ENCODE results near the gene ZNF618.

Gene ZNF618

GRCh38 chr9:114021578-114021977, 145.5 kb downstream of the ZNF618 start:
- DNase-seq (ENCODE audit: low read depth in 2 of 2) = no peak

GRCh38 chr9:114023961-114024360, 147.9 kb downstream of the ZNF618 start:
- no peak for DNase-seq (ENCODE audit: low read depth in 2 of 2)

GRCh38 chr9:114025196-114025753, 149.2 kb downstream of the ZNF618 start:
- no peak for DNase-seq (ENCODE audit: low read depth in 2 of 2)

- no peak for DNase-seq (ENCODE audit: low read depth in 2 of 2)
Observed at GRCh38 chr9:114025760-114026159, 149.7 kb downstream of the ZNF618 start.

- DNase-seq (ENCODE audit: low read depth in 2 of 2) = no peak
Observed at GRCh38 chr9:114026335-114026734, 150.2 kb downstream of the ZNF618 start.

DNA sequence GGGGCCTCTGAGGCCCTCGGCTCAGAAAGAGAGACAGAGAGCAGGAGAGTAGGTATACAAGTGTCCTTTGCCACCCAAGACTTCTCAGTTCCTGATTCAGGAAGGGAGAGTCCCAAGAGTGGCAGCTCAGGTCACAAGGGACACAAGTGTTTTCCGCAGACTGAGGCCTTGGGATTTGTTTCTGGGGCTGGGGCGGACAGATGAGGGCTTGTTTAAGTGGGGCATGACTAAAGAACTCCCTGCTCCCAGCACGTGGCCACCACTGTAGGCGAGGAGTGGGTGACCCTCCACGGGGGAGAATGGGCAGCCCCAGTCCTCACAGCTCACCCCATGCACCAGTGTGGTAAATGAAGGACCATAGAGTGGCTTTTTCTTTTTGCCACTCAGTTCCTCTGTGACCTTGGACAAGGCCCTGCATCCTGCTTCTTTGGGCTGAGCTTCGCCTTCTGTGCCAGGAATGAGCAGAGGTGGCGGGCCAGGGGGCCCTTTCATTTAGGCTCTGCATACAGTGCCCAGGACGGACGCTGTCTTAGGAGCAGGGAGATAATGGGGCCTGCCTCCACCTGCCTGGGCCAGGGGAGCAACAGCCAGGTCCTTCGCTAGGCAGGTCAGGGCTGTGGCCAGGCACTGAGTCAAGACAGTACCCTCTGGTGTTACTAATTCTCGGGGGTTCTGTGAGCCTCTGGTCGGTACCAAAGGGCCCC, 151.2 kb downstream of the ZNF618 start:
- no peak for DNase-seq (ENCODE audit: low read depth in 2 of 2)

DNA sequence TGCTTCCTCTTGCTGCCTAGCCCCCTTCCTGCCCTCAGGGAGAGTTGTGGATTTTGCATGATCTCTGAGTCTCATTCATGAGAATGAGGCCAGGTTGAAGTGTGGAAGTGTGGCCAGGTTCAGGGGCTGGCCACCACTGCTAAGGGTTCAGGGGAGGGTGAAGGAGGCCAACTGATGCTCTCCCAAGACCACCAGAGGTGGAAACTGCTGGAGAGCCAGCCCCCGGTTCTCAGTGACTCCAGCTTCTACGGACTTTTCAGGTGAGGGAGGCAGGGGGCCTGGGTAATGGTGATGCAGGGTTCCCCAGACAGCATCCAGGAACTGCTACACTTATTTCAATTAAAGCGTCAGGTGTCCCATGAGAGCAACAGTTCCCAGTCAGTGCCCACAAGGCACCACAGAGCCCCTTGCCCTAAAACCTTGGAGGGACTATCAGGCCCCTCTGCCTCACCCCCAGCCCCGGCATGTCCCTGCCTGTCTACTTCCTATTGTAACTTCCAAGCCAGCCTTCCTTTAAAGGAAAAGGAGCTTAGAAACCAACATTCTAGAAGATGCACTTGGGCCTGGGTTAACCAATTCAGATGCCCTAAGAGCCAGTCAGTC, 151.9 kb downstream of the ZNF618 start:
- DNase-seq (ENCODE audit: low read depth in 2 of 2) = no peak

GRCh38 chr9:114028646-114029045, 152.5 kb downstream of the ZNF618 start:
- DNase-seq (ENCODE audit: low read depth in 2 of 2) = no peak

GRCh38 chr9:114029311-114030170, 153.4 kb downstream of the ZNF618 start:
- no peak for DNase-seq (ENCODE audit: low read depth in 2 of 2)

- no peak for DNase-seq (ENCODE audit: low read depth in 2 of 2)
Observed at GRCh38 chr9:114030364-114030763, 154.3 kb downstream of the ZNF618 start.

- DNase-seq (ENCODE audit: low read depth in 2 of 2) = no peak
Observed at GRCh38 chr9:114031037-114031630, 155.0 kb downstream of the ZNF618 start.

DNA sequence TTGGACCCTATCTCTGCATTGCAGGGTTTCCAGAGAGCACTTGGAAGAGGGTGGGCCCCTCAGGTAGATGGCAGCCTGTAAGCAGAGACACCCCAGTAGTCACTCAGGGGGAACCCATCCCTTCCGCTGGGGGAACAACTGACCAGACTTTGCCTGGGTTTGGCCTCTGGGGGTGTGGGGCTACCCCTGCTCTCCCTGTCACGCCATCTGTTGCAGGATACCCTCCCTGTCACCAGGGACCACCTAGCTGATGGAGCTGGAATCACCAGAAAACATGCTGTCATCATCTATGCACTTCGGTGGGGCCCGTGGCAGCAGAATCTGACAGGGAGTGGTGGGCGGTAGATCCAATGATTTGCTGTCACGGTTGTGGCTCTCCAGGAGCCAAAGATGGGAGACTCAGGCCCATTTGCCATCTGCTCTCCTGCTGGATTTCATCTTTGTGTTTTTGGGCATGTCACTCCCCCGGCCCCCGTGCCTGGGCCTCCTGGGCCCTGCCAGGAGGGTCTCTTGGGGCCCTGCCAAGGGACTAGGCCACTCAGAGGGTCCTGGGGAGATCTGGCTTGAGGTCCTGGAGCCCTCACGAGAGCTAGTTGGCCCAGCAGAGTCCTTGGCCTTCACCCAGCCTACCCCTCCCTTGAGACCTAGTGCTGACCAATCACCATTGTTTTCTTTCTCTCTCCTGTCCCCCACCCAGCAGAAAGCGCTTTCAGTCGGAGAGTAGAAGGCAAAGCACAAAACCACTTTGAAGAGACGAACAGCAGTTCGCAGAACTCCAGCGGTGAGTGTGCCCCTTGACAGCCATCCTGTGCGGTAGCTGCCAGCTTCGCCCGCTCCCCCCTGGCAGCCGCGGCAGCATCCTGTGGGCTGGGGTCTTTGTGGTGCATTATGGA, 156.1 kb downstream of the ZNF618 start:
- no peak for DNase-seq (ENCODE audit: low read depth in 2 of 2)

DNA sequence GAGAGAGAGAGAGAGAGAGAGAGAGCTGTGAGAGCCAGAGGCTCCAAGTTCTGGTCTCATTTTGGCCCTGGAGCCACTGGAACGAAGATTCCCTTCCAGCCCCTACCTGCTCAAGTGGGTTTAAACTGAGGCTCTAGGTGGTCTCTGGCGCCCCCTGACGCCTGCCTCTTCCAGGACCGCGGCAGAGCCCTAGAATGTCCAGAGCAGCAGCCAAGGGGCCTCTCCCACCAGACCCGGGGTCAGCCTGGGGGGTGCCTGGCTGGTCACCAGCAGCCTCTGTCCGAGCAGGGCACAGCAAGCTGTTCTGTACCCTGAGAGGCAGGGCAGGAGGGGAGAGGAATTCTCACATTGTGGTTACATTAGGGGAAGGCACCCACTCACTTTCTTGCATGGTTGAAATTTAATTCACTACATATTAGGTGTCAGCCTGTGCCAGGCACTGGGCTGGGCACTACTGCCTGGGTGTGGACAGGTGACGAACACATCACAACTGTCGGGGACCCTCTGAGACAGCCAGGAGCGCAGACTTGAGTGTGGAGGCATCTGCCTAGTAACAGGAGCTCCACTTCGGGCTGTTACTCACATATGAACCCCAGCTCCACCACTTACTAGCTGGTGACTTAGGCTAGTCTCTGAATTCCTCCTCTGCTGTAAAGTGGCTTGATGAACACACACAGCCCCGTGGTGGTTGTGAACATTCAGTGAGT, 157.4 kb downstream of the ZNF618 start:
- DNase-seq (ENCODE audit: low read depth in 2 of 2) = no peak

GRCh38 chr9:114034196-114034595, 158.1 kb downstream of the ZNF618 start:
- DNase-seq (ENCODE audit: low read depth in 2 of 2) = no peak

- DNase-seq (ENCODE audit: low read depth in 2 of 2) = no peak
Observed at GRCh38 chr9:114034661-114035062, 158.6 kb downstream of the ZNF618 start.

DNA sequence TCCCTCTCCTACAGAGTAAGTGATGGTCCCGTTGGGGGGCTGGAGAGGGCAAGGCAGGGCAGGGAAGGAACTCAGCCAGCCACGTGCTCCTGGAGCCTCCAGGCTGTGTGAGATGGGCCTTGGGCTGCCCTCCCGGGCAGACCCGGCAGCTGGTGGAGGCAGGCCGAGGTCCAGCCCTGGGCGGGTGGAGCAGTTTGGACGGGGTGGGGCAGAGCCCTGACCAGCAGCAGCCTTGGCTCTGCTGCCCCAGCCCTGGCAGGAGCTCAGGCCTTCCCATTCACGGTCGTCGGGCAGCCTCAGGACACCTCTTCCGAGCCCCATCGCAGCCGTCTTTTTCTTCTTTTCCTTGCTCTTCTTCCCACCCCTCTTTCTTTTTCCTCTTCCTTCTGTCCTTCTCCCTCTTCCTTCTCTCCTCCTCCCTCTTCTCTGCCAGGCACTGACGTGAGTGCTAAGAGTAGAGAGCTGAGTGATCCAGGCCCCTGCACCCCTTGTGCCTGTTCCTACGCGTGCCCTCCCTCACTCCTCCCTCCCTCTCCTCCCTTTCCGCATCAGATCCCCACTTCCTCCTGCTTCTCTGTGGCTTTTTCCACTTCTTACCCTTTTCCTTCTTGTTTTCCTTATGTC, 159.2 kb downstream of the ZNF618 start:
- no peak for DNase-seq (ENCODE audit: low read depth in 2 of 2)

- no peak for DNase-seq (ENCODE audit: low read depth in 2 of 2)
Observed at GRCh38 chr9:114035845-114036801, 160.0 kb downstream of the ZNF618 start.

DNA sequence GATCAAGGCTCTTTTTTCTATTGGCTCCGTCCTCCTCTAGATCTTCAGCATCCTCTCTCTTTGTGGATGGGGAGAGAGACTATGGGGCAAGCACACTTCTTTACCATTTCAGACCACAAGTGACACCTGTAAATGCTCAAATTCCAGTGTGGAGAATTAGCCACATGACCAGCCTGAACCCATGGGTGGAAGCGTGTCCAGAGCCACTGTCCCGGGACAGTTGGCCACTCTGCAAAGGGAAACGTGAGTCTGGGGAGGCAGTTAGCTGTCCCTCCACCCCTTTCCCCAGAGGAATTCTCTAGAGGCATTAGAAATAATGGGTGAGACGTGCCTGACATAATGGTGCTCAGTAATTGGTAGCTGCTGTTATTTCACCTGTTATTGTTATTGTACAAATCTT, 161.1 kb downstream of the ZNF618 start:
- no peak for DNase-seq (ENCODE audit: low read depth in 2 of 2)
